ENCODE measurements around the gene PEMT.

Gene PEMT

GRCh38 chr17:17603895-17604225 is 12.4 kb upstream of the PEMT start:
- no peak for DNase-seq

GRCh38 chr17:17603178-17603894 is 11.8 kb upstream of the PEMT start:
- DNase-seq, result no peak

GRCh38 chr17:17599965-17600364 is 8.5 kb upstream of the PEMT start:
- no peak for DNase-seq

GRCh38 chr17:17598003-17598402 is 6.5 kb upstream of the PEMT start:
- DNase-seq, result no peak

GRCh38 chr17:17595755-17596154 is 4.2 kb upstream of the PEMT start:
- DNase-seq, result no peak

- no peak for DNase-seq
Measured at GRCh38 chr17:17593222-17593620, 1.7 kb upstream of the PEMT start.

GRCh38 chr17:17590883-17591354 is 589 bp downstream of the PEMT start:
- no peak for DNase-seq

- no peak for DNase-seq
Measured at GRCh38 chr17:17590141-17590751, 1.3 kb downstream of the PEMT start.

- no peak for DNase-seq
Measured at GRCh38 chr17:17587614-17588337, 3.7 kb downstream of the PEMT start.

- DNase-seq, result no peak
Measured at GRCh38 chr17:17582372-17582771, 9.1 kb downstream of the PEMT start.

- DNase-seq, result no peak
Measured at GRCh38 chr17:17581509-17581908, 10.0 kb downstream of the PEMT start.

GRCh38 chr17:17580662-17581470 is 10.6 kb downstream of the PEMT start:
- no peak for DNase-seq

- no peak for DNase-seq
Measured at GRCh38 chr17:17579691-17580090, 11.8 kb downstream of the PEMT start.

GRCh38 chr17:17577373-17577772 is 14.1 kb downstream of the PEMT start:
- DNase-seq, result no peak

- DNase-seq, result no peak
Measured at GRCh38 chr17:17576772-17577234, 14.7 kb downstream of the PEMT start.

GRCh38 chr17:17575360-17576251 is 15.9 kb downstream of the PEMT start:
- no peak for DNase-seq

GRCh38 chr17:17573912-17574311 is 17.6 kb downstream of the PEMT start:
- no peak for DNase-seq

- no peak for DNase-seq
Measured at GRCh38 chr17:17572010-17572785, 19.3 kb downstream of the PEMT start.

GRCh38 chr17:17570798-17571716 is 20.5 kb downstream of the PEMT start:
- DNase-seq, result no peak

GRCh38 chr17:17570140-17570797 is 21.2 kb downstream of the PEMT start:
- DNase-seq, result no peak
